Gastroesophageal sphincter (tissue), 3 donors: ENCODE data around the gene TMPRSS11E.
"Not testable (repeated sequence)": the region's sequence is repeated elsewhere in the genome, so short reads cannot be mapped to it uniquely, and the experiment has no call there.

Experiments used
- CTCF ChIP-seq, 4 experiments: fragments of 200-600 bp in 2 of 4; fragments of 450-650 bp in 2 of 4; sonication (generic) in 1 of 4; IDR thresholded peaks; one replicate each; pipeline ENCODE4 v1.5.1; 2017 to 2019; ENCODE audit warnings: antibody characterized with exemption in 4 of 4, mild to moderate bottlenecking in 2 of 4, moderate library complexity in 2 of 4
- POLR2A ChIP-seq, 2 donors: fragments of 450-650 bp; IDR thresholded peaks; one replicate each; pipeline ENCODE4 v1.6.1; 2017; ENCODE audit warnings: antibody characterized with exemption in 2 of 2, mild to moderate bottlenecking in 2 of 2, moderate library complexity in 1 of 2

- TF ChIP-seq POLR2A, CTCF (IDR thresholded peaks at IDR 0.05): not testable (repeated sequence)
Observed at GRCh38 chr4:68522232-68522631, 75.0 kb downstream of the TMPRSS11E start.
